ENCODE results near the gene SLC52A3.

The SLC52A3 gene

GRCh38 chr20:764255-764654 lies 4.0 kb downstream of the SLC52A3 start:
- DNase-seq = no peak

- DNase-seq = no peak
Observed at GRCh38 chr20:761418-762381, 6.6 kb downstream of the SLC52A3 start.

- DNase-seq = no peak
Observed at GRCh38 chr20:760751-761417, 7.4 kb downstream of the SLC52A3 start.

GRCh38 chr20:757506-757905 lies 10.8 kb downstream of the SLC52A3 start:
- no peak for DNase-seq

- DNase-seq = no peak
Observed at GRCh38 chr20:755941-756340, 12.4 kb downstream of the SLC52A3 start.

GRCh38 chr20:754904-755303 lies 13.4 kb downstream of the SLC52A3 start:
- DNase-seq = no peak

GRCh38 chr20:753897-754635 lies 14.2 kb downstream of the SLC52A3 start:
- no peak for DNase-seq

GRCh38 chr20:753136-753535 lies 15.2 kb downstream of the SLC52A3 start:
- DNase-seq = no peak

GRCh38 chr20:752291-752690 lies 16.0 kb downstream of the SLC52A3 start:
- no peak for DNase-seq

- no peak for DNase-seq
Observed at GRCh38 chr20:751761-752160, 16.5 kb downstream of the SLC52A3 start.

- DNase-seq = no peak
Observed at GRCh38 chr20:750801-751200, 17.5 kb downstream of the SLC52A3 start.

GRCh38 chr20:745683-746301 lies 22.5 kb downstream of the SLC52A3 start:
- no peak for DNase-seq

GRCh38 chr20:742156-742555 lies 26.1 kb downstream of the SLC52A3 start:
- DNase-seq = no peak

GRCh38 chr20:741620-742019 lies 26.7 kb downstream of the SLC52A3 start:
- no peak for DNase-seq

- DNase-seq = no peak
Observed at GRCh38 chr20:740162-740561, 28.1 kb downstream of the SLC52A3 start.

- no peak for DNase-seq
Observed at GRCh38 chr20:739736-740135, 28.6 kb downstream of the SLC52A3 start.

- DNase-seq = no peak
Observed at GRCh38 chr20:733861-734260, 34.4 kb downstream of the SLC52A3 start.

GRCh38 chr20:732727-733126 lies 35.6 kb downstream of the SLC52A3 start:
- DNase-seq = no peak

GRCh38 chr20:731891-732560 lies 36.3 kb downstream of the SLC52A3 start:
- DNase-seq = no peak

- DNase-seq = no peak
Observed at GRCh38 chr20:730005-730404, 38.3 kb downstream of the SLC52A3 start.

- DNase-seq = peak; percentile 36 to 48
Observed at GRCh38 chr20:728256-728944, 39.9 kb downstream of the SLC52A3 start.

GRCh38 chr20:726160-726559 lies 42.1 kb downstream of the SLC52A3 start:
- no peak for DNase-seq
